Measurements from ENCODE around the gene RERE. TPM values are rescaled to one million over a fixed set of nuclear protein-coding genes. Genes with fewer than 3 reads are reported as not detected.

RERE gene
- total RNA-seq, 1 donor from 2014 or later, result 19.2 TPM

- FAIRE-seq, result peak; percentile 92
Observed at GRCh38 chr1:8409106-8409505, 408.3 kb downstream of the RERE start.

GRCh38 chr1:8408151-8408839 lies 409.1 kb downstream of the RERE start:
- H3K36me3 ChIP-seq (ENCODE audit: control insufficient read depth, insufficient read depth, low read length), result no peaks in the 10 kb centered on the region
- FAIRE-seq (no peak), DNase-seq (ENCODE audit: low read depth) (no peak)
- H3K4me3 ChIP-seq (ENCODE audit: low read depth, low read length), result no peak overlapping the region
- no peak for TF ChIP-seq CTCF (IDR thresholded peaks at IDR 0.05; ENCODE audit: insufficient read depth, low read length, severe bottlenecking)
- H3K27me3 ChIP-seq (ENCODE audit: control insufficient read depth, insufficient read depth, low read length), result no peaks in the 10 kb centered on the region

More at GRCh38 chr1:8409106-8409505, 408.3 kb downstream of the RERE start:
- H3K4me3 ChIP-seq (ENCODE audit: low read depth, low read length), result no peak overlapping the region
- no peaks in the 10 kb centered on the region for H3K36me3 ChIP-seq (ENCODE audit: control insufficient read depth, insufficient read depth, low read length)
- TF ChIP-seq CTCF (IDR thresholded peaks at IDR 0.05; ENCODE audit: insufficient read depth, low read length, severe bottlenecking), result peak; percentile 50
- no peaks in the 10 kb centered on the region for H3K27me3 ChIP-seq (ENCODE audit: control insufficient read depth, insufficient read depth, low read length)
- DNase-seq (ENCODE audit: low read depth), result peak; percentile 61

GRCh38 chr1:8407652-8408051 lies 409.8 kb downstream of the RERE start:
- Histone ChIP-seq H3K36me3 (ENCODE audit: control insufficient read depth, insufficient read depth, low read length) (no peaks in the 10 kb centered on the region), H3K4me3 (ENCODE audit: low read depth, low read length) (no peak overlapping the region), H3K27me3 (ENCODE audit: control insufficient read depth, insufficient read depth, low read length) (no peaks in the 10 kb centered on the region)
- FAIRE-seq (no peak), DNase-seq (ENCODE audit: low read depth) (no peak)
- no peak for TF ChIP-seq CTCF (IDR thresholded peaks at IDR 0.05; ENCODE audit: insufficient read depth, low read length, severe bottlenecking)

GRCh38 chr1:8406960-8407359 lies 410.5 kb downstream of the RERE start:
- Histone ChIP-seq H3K4me3 (ENCODE audit: low read depth, low read length) (no peak overlapping the region), H3K36me3 (ENCODE audit: control insufficient read depth, insufficient read depth, low read length) (no peaks in the 10 kb centered on the region), H3K27me3 (ENCODE audit: control insufficient read depth, insufficient read depth, low read length) (no peaks in the 10 kb centered on the region)
- no peak for DNase-seq (ENCODE audit: low read depth)
- TF ChIP-seq CTCF (IDR thresholded peaks at IDR 0.05; ENCODE audit: insufficient read depth, low read length, severe bottlenecking), result no peak
- no peak for FAIRE-seq

- no peak for DNase-seq (ENCODE audit: low read depth)
- Histone ChIP-seq H3K27me3 (ENCODE audit: control insufficient read depth, insufficient read depth, low read length) (no peaks in the 10 kb centered on the region), H3K4me3 (ENCODE audit: low read depth, low read length) (no peak overlapping the region), H3K36me3 (ENCODE audit: control insufficient read depth, insufficient read depth, low read length) (no peaks in the 10 kb centered on the region)
- no peak for FAIRE-seq
- no peak for TF ChIP-seq CTCF (IDR thresholded peaks at IDR 0.05; ENCODE audit: insufficient read depth, low read length, severe bottlenecking)
Observed at GRCh38 chr1:8406011-8406410, 411.4 kb downstream of the RERE start.

Data from bronchial epithelial cell (primary cell).